ENCODE measurements around the gene TCP1.
A peak's percentile ranks its signal among the peaks of the same experiment; 100 is the strongest.
"Not testable (repeated sequence)": the region's sequence is repeated elsewhere in the genome, so short reads cannot be mapped to it uniquely, and the experiment has no call there.

Gene TCP1

GRCh38 chr6:159789377-159790148 is at the start of gene TCP1:
Gene TCP1 (minus strand): TSS chr6:159789602. CDS start chr6:159789468, 134 bp downstream.
- peak; percentile 99 for DNase-seq

- DNase-seq: no peak
Observed at GRCh38 chr6:159838020-159838744, 48.8 kb upstream of the TCP1 start.

- DNase-seq: no peak
Observed at GRCh38 chr6:159837511-159837910, 48.1 kb upstream of the TCP1 start.

GRCh38 chr6:159836718-159837490 is 47.5 kb upstream of the TCP1 start:
- no peak for DNase-seq

- DNase-seq: no peak
Observed at GRCh38 chr6:159833997-159834603, 44.7 kb upstream of the TCP1 start.

- DNase-seq: no peak
Observed at GRCh38 chr6:159833556-159833955, 44.2 kb upstream of the TCP1 start.

- DNase-seq: no peak
Observed at GRCh38 chr6:159832946-159833345, 43.5 kb upstream of the TCP1 start.

- no peak for DNase-seq
Observed at GRCh38 chr6:159831373-159831679, 41.9 kb upstream of the TCP1 start.

GRCh38 chr6:159830501-159831372 is 41.3 kb upstream of the TCP1 start:
- DNase-seq: no peak

- DNase-seq: no peak
Observed at GRCh38 chr6:159829526-159829925, 40.1 kb upstream of the TCP1 start.

- no peak for DNase-seq
Observed at GRCh38 chr6:159828074-159828473, 38.7 kb upstream of the TCP1 start.

GRCh38 chr6:159826968-159827647 is 37.7 kb upstream of the TCP1 start:
- no peak for DNase-seq

- no peak for DNase-seq
Observed at GRCh38 chr6:159826004-159826403, 36.6 kb upstream of the TCP1 start.

- not testable (repeated sequence) for DNase-seq
Observed at GRCh38 chr6:159824690-159825089, 35.3 kb upstream of the TCP1 start.

GRCh38 chr6:159823953-159824352 is 34.6 kb upstream of the TCP1 start:
- DNase-seq: no peak

- DNase-seq: no peak
Observed at GRCh38 chr6:159821726-159822125, 32.3 kb upstream of the TCP1 start.

GRCh38 chr6:159821122-159821521 is 31.7 kb upstream of the TCP1 start:
- no peak for DNase-seq

GRCh38 chr6:159819932-159820640 is 30.7 kb upstream of the TCP1 start:
- peak; percentile 20 for DNase-seq

- no peak for DNase-seq
Observed at GRCh38 chr6:159819098-159819497, 29.7 kb upstream of the TCP1 start.

- no peak for DNase-seq
Observed at GRCh38 chr6:159817951-159818739, 28.7 kb upstream of the TCP1 start.

Measured in activated CD4-positive, alpha-beta T cell treated with anti-CD3 and anti-CD28 coated beads, Interleukin-2, amount 50 U/mL, for 1 hour (primary cell).